IPS DF 4.7 (cell line): ENCODE results near the gene LYZL6.
"Not testable (repeated sequence)": the region's sequence is repeated elsewhere in the genome, so short reads cannot be mapped to it uniquely, and the experiment has no call there.

Experiments
- DNase-seq: peaks from one replicate; pipeline ENCODE4 v3.0.0-alpha.2; 2013; ENCODE audit warnings: low spot score; ENCODE audit errors: extremely low read depth

The LYZL6 gene

GRCh38 chr17:35907691-35908090 is 35.8 kb downstream of the LYZL6 start:
- DNase-seq = no peak

GRCh38 chr17:35906926-35907637 is 36.4 kb downstream of the LYZL6 start:
- DNase-seq = no peak

- DNase-seq = no peak
Observed at GRCh38 chr17:35906191-35906925, 37.2 kb downstream of the LYZL6 start.

- no peak for DNase-seq
Observed at GRCh38 chr17:35903451-35903850, 40.1 kb downstream of the LYZL6 start.

GRCh38 chr17:35901631-35902175 is 41.8 kb downstream of the LYZL6 start:
- no peak for DNase-seq

- DNase-seq = no peak
Observed at GRCh38 chr17:35900708-35901480, 42.6 kb downstream of the LYZL6 start.

- no peak for DNase-seq
Observed at GRCh38 chr17:35900280-35900679, 43.2 kb downstream of the LYZL6 start.

- no peak for DNase-seq
Observed at GRCh38 chr17:35898283-35899070, 45.0 kb downstream of the LYZL6 start.

- DNase-seq = not testable (repeated sequence)
Observed at GRCh38 chr17:35897772-35898171, 45.7 kb downstream of the LYZL6 start.

GRCh38 chr17:35895636-35896587 is 47.6 kb downstream of the LYZL6 start:
- no peak for DNase-seq

- DNase-seq = no peak
Observed at GRCh38 chr17:35894206-35894605, 49.3 kb downstream of the LYZL6 start.

GRCh38 chr17:35893751-35894150 is 49.8 kb downstream of the LYZL6 start:
- DNase-seq = no peak

- DNase-seq = no peak
Observed at GRCh38 chr17:35892091-35893035, 51.1 kb downstream of the LYZL6 start.

- no peak for DNase-seq
Observed at GRCh38 chr17:35891269-35891668, 52.2 kb downstream of the LYZL6 start.

- DNase-seq = no peak
Observed at GRCh38 chr17:35890774-35891155, 52.7 kb downstream of the LYZL6 start.

- DNase-seq = no peak
Observed at GRCh38 chr17:35889818-35890773, 53.4 kb downstream of the LYZL6 start.

GRCh38 chr17:35889241-35889640 is 54.3 kb downstream of the LYZL6 start:
- no peak for DNase-seq
